ENCODE measurements around the gene FAM219A. TPM values are rescaled to one million over a fixed set of nuclear protein-coding genes. Genes with fewer than 3 reads are reported as not detected.
A peak's percentile ranks its signal among the peaks of the same experiment; 100 is the strongest.

The FAM219A gene
- total RNA-seq, 4 donors from 2014 or later, result 6.6 to 14.3 (median 10.5) TPM

GRCh38 chr9:34381323-34381722, 77.0 kb downstream of the FAM219A start:
- no peak for TF ChIP-seq POLR2A (IDR thresholded peaks at IDR 0.05)
- TF ChIP-seq, protein P1, sequence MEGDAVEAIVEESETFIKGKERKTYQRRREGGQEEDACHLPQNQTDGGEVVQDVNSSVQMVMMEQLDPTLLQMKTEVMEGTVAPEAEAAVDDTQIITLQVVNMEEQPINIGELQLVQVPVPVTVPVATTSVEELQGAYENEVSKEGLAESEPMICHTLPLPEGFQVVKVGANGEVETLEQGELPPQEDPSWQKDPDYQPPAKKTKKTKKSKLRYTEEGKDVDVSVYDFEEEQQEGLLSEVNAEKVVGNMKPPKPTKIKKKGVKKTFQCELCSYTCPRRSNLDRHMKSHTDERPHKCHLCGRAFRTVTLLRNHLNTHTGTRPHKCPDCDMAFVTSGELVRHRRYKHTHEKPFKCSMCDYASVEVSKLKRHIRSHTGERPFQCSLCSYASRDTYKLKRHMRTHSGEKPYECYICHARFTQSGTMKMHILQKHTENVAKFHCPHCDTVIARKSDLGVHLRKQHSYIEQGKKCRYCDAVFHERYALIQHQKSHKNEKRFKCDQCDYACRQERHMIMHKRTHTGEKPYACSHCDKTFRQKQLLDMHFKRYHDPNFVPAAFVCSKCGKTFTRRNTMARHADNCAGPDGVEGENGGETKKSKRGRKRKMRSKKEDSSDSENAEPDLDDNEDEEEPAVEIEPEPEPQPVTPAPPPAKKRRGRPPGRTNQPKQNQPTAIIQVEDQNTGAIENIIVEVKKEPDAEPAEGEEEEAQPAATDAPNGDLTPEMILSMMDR (IDR thresholded peaks at IDR 0.05), result no peak
- DNase-seq, result peak in 1 of 2 donors; percentile 25
- peaks cover 16 to 22% of the 10 kb centered on the region in 2 donors for H3K4me1 ChIP-seq
- no peaks in the 10 kb centered on the region for H3K36me3 ChIP-seq
- peak overlapping the region in 1 of 3 donors; percentile 39 for H3K4me3 ChIP-seq (replicated peaks in 1 of 3)
- intact Hi-C loops (cut with DNase I), result no loop called here
- H3K9me3 ChIP-seq, result no peaks in the 10 kb centered on the region
- WGBS, 2 donors, result 52 to 53% methylated on average over 16 to 17 of the region's 17 CpGs
- H3K27ac ChIP-seq, result no peak overlapping the region
- H3K27me3 ChIP-seq, result no peaks in the 10 kb centered on the region

DNA sequence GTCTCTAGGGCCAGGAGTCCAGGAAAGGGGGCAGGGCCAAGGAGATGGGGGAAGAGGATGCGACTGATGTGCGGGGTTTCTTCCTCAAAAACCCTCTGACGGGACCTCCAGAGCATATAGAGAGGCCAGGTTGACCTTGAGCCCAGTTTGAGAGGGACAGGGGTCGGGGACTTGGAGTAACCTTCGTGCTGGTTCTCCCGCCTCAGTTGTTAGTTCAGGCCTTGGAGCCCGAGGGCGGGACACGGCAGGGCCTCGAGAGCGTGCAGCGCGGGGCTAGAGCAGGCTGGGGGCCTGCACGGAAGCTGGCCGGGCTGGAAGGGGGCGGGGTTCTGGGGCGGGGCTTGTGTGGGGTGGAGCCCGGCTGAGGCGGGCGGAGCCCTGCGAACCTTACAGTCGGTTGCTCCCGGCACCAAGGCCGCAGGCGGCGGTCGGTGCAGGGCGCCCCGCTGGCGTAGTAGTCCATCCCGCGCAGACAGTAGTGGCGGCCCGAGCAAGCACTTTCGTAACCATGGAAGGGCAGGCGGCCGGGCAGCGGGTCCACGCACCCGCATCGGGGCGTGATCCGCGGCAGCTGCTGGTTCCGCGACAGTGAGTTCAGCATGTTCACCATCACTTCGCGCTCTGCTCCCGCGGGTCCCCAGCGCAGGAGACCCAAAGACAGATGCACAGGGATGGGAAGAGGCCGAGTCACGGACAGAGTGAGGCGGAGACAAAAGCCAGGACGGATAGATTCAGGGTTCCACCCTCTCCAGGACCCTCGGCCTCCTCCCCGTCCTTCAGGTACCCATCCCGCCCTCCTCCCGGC, 77.7 kb downstream of the FAM219A start:
- peak; percentile 25 to 56 for TF ChIP-seq POLR2A (IDR thresholded peaks at IDR 0.05)
- TF ChIP-seq, protein P1 (IDR thresholded peaks at IDR 0.05), result no peak
- Histone ChIP-seq H3K27me3 (no peaks in the 10 kb centered on the region), H3K4me3 (replicated peaks in 1 of 3) (peak overlapping the region in 1 of 3 donors; percentile 39), H3K4me1 (peaks cover 20 to 26% of the 10 kb centered on the region in 2 donors), H3K27ac (peak overlapping the region in 1 of 3 donors; percentile 14), H3K36me3 (no peaks in the 10 kb centered on the region), H3K9me3 (no peaks in the 10 kb centered on the region)
- WGBS, 2 donors, result 7 to 24% methylated on average over 9 to 41 of the region's 59 CpGs
- intact Hi-C loops (cut with DNase I), result no loop called here
- DNase-seq, result peak; percentile 64 to 74

GRCh38 chr9:34380034-34380510, 78.3 kb downstream of the FAM219A start:
- Histone ChIP-seq H3K9me3 (no peaks in the 10 kb centered on the region), H3K27me3 (no peaks in the 10 kb centered on the region), H3K36me3 (no peaks in the 10 kb centered on the region), H3K4me3 (replicated peaks in 1 of 3) (peak overlapping the region in 1 of 3 donors; percentile 39), H3K27ac (peak overlapping the region in 1 of 3 donors; percentile 14), H3K4me1 (peaks cover 20 to 27% of the 10 kb centered on the region in 2 donors)
- intact Hi-C loops (cut with DNase I), result no loop called here
- 33 to 47% methylated on average over 5 to 11 of the region's 24 CpGs for WGBS, 2 donors
- peak in 1 of 2 donors; percentile 10 for DNase-seq
- TF ChIP-seq POLR2A (IDR thresholded peaks at IDR 0.05), result no peak
- TF ChIP-seq, protein P1 (IDR thresholded peaks at IDR 0.05), result no peak

DNA sequence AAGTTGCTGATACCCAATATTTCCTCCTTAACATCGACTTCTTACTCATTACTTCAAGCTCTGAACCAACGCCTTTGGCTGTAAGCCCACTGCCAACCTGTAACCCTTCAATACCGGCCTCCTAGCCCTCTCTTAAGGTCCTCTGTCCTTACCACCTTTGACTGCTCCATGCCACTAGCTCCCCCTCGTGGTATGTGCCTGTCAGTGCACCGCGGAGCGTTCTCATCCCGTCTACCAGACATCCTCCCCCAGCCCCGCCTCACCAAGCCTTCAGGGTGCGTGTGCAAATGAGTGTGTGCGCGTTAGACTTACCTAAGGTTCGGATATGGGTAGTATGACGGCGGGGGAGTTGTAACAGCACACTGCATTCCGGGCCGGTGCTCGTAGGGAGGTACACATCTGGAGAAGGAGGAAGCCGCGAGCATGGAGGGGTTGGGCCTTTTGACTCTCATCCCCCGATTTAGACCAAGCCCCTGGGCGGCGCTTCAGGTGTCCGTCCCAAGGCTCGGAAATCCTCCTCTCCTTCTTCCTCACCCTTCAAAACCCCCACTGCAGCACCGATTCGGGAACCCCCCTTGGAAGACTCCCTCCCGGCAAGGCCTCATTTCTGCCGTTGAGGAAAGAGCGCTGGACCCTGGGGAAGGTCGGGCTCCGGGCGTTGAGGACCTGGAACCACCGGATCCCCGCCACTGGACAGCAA, 78.9 kb downstream of the FAM219A start:
- TF ChIP-seq, protein P1 (IDR thresholded peaks at IDR 0.05), result peak; percentile 91 to 99 (median 96)
- no peak for TF ChIP-seq POLR2A (IDR thresholded peaks at IDR 0.05)
- Histone ChIP-seq H3K9me3 (no peaks in the 10 kb centered on the region), H3K4me1 (peaks cover 20 to 27% of the 10 kb centered on the region in 2 donors), H3K4me3 (replicated peaks in 1 of 3) (peak overlapping the region in 1 of 3 donors; percentile 24), H3K27me3 (no peaks in the 10 kb centered on the region), H3K36me3 (no peaks in the 10 kb centered on the region), H3K27ac (no peak overlapping the region)
- DNase-seq, result peak; percentile 85 to 91
- WGBS, 2 donors, result 3 to 5% methylated on average over 30 to 35 of the region's 35 CpGs
- intact Hi-C loops (cut with DNase I), result loop anchor here (5.0 kb wide), 2 partner anchors 47 to 78 kb away; partner anchors contain the start of genes DNAI1 and FAM219A
